Activated CD4-positive, alpha-beta T cell treated with anti-CD3 and anti-CD28 coated beads, Interleukin-2, amount 50 U/mL, for 16 hours (primary cell): ENCODE results near the gene DIAPH3.
A peak's percentile ranks its signal among the peaks of the same experiment; 100 is the strongest.
"Not testable (repeated sequence)": the region's sequence is repeated elsewhere in the genome, so short reads cannot be mapped to it uniquely, and the experiment has no call there.

Experiments
- DNase-seq: peaks from one replicate; pipeline ENCODE4 v3.0.0-alpha.2; 2020

The DIAPH3 gene, protein sequence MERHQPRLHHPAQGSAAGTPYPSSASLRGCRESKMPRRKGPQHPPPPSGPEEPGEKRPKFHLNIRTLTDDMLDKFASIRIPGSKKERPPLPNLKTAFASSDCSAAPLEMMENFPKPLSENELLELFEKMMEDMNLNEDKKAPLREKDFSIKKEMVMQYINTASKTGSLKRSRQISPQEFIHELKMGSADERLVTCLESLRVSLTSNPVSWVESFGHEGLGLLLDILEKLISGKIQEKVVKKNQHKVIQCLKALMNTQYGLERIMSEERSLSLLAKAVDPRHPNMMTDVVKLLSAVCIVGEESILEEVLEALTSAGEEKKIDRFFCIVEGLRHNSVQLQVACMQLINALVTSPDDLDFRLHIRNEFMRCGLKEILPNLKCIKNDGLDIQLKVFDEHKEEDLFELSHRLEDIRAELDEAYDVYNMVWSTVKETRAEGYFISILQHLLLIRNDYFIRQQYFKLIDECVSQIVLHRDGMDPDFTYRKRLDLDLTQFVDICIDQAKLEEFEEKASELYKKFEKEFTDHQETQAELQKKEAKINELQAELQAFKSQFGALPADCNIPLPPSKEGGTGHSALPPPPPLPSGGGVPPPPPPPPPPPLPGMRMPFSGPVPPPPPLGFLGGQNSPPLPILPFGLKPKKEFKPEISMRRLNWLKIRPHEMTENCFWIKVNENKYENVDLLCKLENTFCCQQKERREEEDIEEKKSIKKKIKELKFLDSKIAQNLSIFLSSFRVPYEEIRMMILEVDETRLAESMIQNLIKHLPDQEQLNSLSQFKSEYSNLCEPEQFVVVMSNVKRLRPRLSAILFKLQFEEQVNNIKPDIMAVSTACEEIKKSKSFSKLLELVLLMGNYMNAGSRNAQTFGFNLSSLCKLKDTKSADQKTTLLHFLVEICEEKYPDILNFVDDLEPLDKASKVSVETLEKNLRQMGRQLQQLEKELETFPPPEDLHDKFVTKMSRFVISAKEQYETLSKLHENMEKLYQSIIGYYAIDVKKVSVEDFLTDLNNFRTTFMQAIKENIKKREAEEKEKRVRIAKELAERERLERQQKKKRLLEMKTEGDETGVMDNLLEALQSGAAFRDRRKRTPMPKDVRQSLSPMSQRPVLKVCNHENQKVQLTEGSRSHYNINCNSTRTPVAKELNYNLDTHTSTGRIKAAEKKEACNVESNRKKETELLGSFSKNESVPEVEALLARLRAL

GRCh38 chr13:60163478-60164233, at the start of gene DIAPH3:
Gene DIAPH3 (minus strand): TSS chr13:60163928. CDS start chr13:60163766, 162 bp downstream.
- DNase-seq: peak; percentile 97

- DNase-seq: no peak
Measured at GRCh38 chr13:60213236-60213744, 49.6 kb upstream of the DIAPH3 start.

- DNase-seq: no peak
Measured at GRCh38 chr13:60211548-60211947, 47.8 kb upstream of the DIAPH3 start.

DNA sequence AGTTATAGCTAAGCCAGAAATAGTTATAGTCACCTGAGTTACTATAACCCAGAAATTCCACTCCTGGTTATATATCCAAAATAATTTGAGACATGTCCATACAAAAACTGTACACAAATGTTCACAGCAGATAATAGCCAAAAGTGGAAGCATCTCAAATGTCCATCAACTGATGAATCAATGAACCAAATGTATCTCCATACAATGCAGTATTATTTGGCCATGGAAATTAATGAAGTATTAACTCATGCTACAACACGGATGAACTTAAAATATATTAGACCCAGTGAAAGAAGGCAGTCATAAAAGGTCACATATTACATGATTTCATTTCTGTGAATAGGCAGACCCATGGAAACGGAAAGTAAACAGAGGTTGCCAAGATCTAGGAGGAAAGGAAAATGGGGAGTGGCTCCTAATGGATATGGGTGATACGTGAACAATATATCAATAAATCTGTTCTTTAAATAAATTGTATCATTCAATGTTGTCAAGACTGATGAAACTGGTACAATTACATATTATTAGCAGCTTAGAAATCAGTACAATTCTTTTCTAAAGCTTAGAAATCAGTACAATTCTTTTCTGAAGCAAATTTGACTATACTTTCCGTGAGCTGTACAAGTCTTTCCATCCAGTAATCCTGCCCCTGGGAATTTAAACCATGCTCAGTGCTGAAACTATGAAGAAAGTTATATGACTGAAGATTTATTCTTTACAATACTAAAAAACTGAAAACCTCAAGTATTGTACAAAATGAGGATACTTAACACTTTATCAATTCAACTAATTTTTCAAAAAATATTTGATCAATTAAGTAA, 47.0 kb upstream of the DIAPH3 start:
- no peak for DNase-seq

- not testable (repeated sequence) for DNase-seq
Measured at GRCh38 chr13:60205499-60205898, 41.8 kb upstream of the DIAPH3 start.

GRCh38 chr13:60201286-60201685, 37.6 kb upstream of the DIAPH3 start:
- DNase-seq: no peak

DNA sequence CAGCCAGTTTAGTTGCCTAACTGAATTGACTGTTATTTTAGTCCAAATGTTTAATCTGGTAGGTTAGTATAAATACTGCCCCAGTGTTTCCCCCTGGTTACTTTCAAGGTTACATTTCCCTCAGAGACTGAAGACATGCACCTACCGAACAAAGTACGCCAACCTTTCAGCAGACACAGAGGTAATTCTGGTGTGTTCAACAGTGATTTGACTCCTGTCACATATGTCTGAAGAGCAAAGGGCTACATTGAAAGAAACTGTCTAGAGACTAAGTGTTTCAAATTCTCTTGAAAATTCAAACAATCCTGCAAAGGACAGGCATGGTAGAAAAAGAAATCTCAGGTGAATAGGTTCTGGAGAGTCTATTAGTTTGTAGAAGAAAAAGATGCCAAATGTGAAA, 32.2 kb upstream of the DIAPH3 start:
- DNase-seq: not testable (repeated sequence)

DNA sequence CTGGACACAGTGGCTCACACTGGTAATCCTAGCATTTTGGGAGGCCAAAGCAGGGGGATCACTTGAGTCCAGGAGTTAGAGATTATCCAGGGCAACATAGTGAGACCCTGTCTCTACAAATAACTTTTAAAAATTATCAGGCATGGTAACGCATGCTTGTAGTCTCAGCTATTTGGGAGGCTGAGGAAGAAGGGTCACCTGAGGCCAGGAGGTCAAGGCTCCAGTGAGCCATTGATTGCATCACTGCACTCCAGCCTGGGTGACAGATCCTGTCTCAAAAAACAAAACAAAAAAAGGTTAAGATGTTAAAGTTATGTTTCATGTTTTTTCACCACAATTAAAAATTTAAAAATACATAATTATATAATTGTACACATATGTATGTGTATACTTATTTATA, 19.2 kb upstream of the DIAPH3 start:
- no peak for DNase-seq

DNA sequence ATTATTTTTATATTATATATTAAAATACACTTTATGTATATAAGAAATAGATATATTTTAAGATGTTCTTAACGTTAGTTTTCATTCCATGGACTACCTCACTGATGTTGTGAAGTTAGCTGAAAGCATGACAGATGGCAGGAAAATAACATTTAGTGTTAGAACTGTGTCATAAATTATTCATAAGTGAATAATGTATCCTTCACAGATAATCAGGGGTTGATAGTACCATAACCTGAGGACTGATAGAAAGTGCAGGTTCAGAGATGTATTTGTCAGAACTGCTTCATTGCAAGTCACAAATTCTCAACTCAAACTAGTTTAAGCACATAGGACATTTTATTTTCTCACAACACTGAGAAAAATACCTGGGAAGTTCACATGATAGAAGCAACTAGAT, 14.6 kb upstream of the DIAPH3 start:
- DNase-seq: no peak

GRCh38 chr13:60175571-60175970, 11.8 kb upstream of the DIAPH3 start:
- no peak for DNase-seq

DNA sequence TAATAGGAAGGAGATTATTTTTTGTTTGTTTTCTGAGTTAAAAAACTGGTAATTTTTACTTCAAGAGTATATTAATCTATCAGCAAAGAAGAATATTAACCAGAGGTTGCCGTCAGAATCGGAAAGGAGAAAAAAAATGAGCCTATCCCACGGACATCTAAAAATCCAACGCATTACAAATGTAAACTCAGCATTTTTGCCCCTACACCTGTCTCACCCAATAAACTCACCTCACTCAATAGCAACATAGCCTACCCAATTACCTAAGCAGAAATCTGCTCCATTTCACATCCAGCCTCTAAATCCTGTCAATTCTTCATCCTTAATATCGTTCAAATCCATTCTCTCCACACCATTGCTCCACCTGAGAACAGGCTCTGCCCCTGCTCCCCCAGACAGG, 10.4 kb upstream of the DIAPH3 start:
- no peak for DNase-seq

- DNase-seq: no peak
Measured at GRCh38 chr13:60172111-60172510, 8.4 kb upstream of the DIAPH3 start.

DNA sequence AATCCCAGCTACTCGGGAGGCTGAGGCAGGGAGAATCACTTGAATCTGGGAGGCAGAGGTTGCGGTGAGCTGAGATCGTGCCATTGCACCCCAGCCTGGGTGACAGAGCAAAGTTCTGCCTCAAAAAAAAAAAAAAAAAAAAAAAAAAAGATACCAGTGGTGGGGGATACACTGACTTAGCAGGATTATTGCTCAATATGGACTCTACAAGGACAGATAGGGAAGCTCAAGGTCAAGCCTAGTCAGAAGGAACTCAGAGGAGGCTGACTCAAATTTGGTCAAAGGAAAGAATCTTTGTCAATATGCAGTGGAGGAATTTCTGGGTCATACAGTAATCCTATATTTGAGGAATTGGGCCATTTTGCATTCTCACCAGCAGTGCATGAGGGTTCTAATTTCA, 6.7 kb upstream of the DIAPH3 start:
- DNase-seq: no peak

DNA sequence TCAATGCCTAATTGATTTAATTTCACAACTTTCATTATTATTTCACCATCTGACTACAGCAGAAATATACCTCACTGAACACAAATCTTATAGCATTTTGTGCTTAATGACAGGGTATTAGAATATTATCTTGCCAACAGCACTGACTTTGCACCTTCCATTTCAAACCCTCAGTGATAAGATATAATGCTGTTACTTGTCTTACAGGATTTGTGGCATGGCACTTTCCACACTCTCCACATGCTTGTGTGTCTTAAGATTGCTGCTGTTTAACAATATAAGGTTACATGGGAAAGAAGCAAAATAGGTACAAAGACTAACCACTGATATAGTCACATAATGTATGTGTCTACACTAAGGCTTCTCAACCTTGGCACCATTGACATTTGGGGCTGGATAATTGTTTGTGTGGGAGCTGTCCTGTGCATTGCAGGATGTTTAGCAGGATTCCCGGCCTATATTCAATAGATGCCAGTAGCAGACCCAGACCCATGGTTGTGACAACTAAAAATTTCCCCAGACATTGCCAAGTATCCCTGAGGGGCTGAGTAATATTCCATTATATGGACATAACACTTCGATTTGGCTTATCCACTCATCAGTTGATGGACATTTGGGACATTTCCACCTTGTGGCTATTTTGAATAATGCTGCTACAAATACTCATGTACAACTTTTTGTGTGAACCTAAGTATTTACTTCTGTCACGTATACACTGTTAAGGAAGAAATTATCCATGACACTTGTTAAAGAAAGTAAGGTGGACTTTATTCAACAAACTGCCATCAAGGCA, 5.7 kb upstream of the DIAPH3 start:
- no peak for DNase-seq

GRCh38 chr13:60167121-60167520, 3.4 kb upstream of the DIAPH3 start:
- no peak for DNase-seq

- DNase-seq: no peak
Measured at GRCh38 chr13:60165391-60166099, 1.8 kb upstream of the DIAPH3 start.

- DNase-seq: no peak
Measured at GRCh38 chr13:60164234-60164889, 634 bp upstream of the DIAPH3 start.

- DNase-seq: peak; percentile 64
Measured at GRCh38 chr13:60162096-60162495, 1.6 kb downstream of the DIAPH3 start.

DNA sequence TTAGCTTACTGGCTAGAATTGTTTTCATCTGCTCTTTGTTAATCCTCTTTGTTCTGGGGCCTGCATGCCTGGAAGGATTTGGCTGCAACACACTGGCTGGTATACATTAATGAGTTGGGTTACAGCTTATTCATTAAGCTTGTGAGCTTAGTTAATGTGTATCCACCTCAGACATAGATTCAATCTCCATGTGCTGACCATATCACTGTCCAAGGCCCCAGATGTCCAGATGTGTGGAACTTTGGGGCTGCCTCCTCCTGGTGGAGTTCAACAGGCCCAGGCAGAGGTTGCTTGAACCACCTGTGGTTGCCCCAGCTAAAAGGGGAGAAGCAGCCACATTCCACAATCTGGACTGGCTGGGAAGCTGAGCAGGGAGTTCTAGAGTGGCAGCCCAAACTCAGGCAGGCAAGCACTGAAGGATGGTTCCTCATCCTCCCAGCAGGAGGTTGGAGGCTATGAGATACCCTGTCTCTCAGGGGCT, 5.4 kb downstream of the DIAPH3 start:
- DNase-seq: no peak
